Central memory CD8-positive, alpha-beta T cell (primary cell): Measurements from ENCODE around the gene CABLES1.
"Not testable (repeated sequence)": the region's sequence is repeated elsewhere in the genome, so short reads cannot be mapped to it uniquely, and the experiment has no call there.

Experiments
- ATAC-seq: fragments of 150-1000 bp; cut with Tn5 transposase; replicated peaks from 2 replicates; pipeline ENCODE4 v1.10.0; 2022; ENCODE audit warnings: mild to moderate bottlenecking, moderate FRiP score, moderate number of reproducible peaks; ENCODE audit not compliant: poor library complexity, severe bottlenecking; ENCODE audit errors: extremely low read depth
- DNase-seq, 2 donors: peaks; one replicate each; pipeline ENCODE4 v3.0.0; 2021; ENCODE audit warnings: low spot score in 2 of 2
- H3K27ac Mint-ChIP-seq: one replicate; pipeline ENCODE4 v1.8.0; 2022; ENCODE audit warnings: low read depth, mild to moderate bottlenecking, moderate library complexity, mixed read lengths
- H3K27me3 Mint-ChIP-seq: one replicate; pipeline ENCODE4 v1.8.0; 2022; ENCODE audit warnings: mixed read lengths
- H3K36me3 Mint-ChIP-seq: one replicate; pipeline ENCODE4 v1.8.0; 2022; ENCODE audit warnings: mild to moderate bottlenecking, moderate library complexity, mixed read lengths; ENCODE audit not compliant: insufficient read depth
- H3K4me1 Mint-ChIP-seq: one replicate; pipeline ENCODE4 v1.8.0; 2022; ENCODE audit warnings: mixed read lengths
- H3K4me3 Mint-ChIP-seq: one replicate; pipeline ENCODE4 v1.8.0; 2022; ENCODE audit warnings: mild to moderate bottlenecking, moderate library complexity, mixed read lengths
- H3K9me3 Mint-ChIP-seq: one replicate; pipeline ENCODE4 v1.8.0; 2022; ENCODE audit warnings: mixed read lengths

The CABLES1 gene

GRCh38 chr18:23134780-23135549 lies at the start of gene CABLES1:
CABLES1 (plus strand) TSS chr18:23135485; CDS start chr18:23135763, 278 bp downstream.
- no peak for DNase-seq
- H3K36me3 Mint-ChIP-seq, result peaks cover 1% of the 10 kb centered on the region
- H3K4me1 Mint-ChIP-seq, result peaks cover 14% of the 10 kb centered on the region
- H3K27ac Mint-ChIP-seq, result no peak within 1 kb of the TSS
- peak within 1 kb of the TSS; percentile 77 for H3K4me3 Mint-ChIP-seq
- peaks cover 55% of the 10 kb centered on the region for H3K27me3 Mint-ChIP-seq
- peak; percentile 12 for ATAC-seq
- H3K9me3 Mint-ChIP-seq, result no peaks in the 10 kb centered on the region

- no peak for DNase-seq
- no peak overlapping the region for H3K4me3 Mint-ChIP-seq
These were observed 47.9 kb upstream of the CABLES1 start for GRCh38 chr18:23087352-23087751.

GRCh38 chr18:23088310-23088709 lies 47.0 kb upstream of the CABLES1 start:
- no peak overlapping the region for H3K27ac Mint-ChIP-seq
- H3K27me3 Mint-ChIP-seq, result peaks cover 27% of the 10 kb centered on the region
- peaks cover 4% of the 10 kb centered on the region for H3K4me1 Mint-ChIP-seq
- no peaks in the 10 kb centered on the region for H3K9me3 Mint-ChIP-seq
- DNase-seq (no peak), ATAC-seq (no peak)
- H3K36me3 Mint-ChIP-seq, result no peaks in the 10 kb centered on the region
- H3K4me3 Mint-ChIP-seq, result no peak overlapping the region

More at GRCh38 chr18:23087352-23087751, 47.9 kb upstream of the CABLES1 start:
- Mint-ChIP-seq H3K36me3 (no peaks in the 10 kb centered on the region), H3K4me1 (peaks cover 4% of the 10 kb centered on the region), H3K27ac (no peak overlapping the region), H3K9me3 (no peaks in the 10 kb centered on the region), H3K27me3 (peaks cover 27% of the 10 kb centered on the region)
- ATAC-seq, result no peak

- H3K27ac Mint-ChIP-seq, H3K9me3 Mint-ChIP-seq, H3K4me3 Mint-ChIP-seq, H3K36me3 Mint-ChIP-seq, ATAC-seq, DNase-seq, H3K4me1 Mint-ChIP-seq: not testable (repeated sequence)
- H3K27me3 Mint-ChIP-seq, result peaks cover 29% of the 10 kb centered on the region
These were observed 44.0 kb upstream of the CABLES1 start for GRCh38 chr18:23091017-23091993.

- Mint-ChIP-seq H3K36me3 (no peaks in the 10 kb centered on the region), H3K27ac (no peak overlapping the region), H3K4me3 (no peak overlapping the region), H3K27me3 (peaks cover 22% of the 10 kb centered on the region), H3K4me1 (no peaks in the 10 kb centered on the region), H3K9me3 (no peaks in the 10 kb centered on the region)
- ATAC-seq (no peak), DNase-seq (no peak)
These were observed 43.2 kb upstream of the CABLES1 start for GRCh38 chr18:23092121-23092520.

DNA sequence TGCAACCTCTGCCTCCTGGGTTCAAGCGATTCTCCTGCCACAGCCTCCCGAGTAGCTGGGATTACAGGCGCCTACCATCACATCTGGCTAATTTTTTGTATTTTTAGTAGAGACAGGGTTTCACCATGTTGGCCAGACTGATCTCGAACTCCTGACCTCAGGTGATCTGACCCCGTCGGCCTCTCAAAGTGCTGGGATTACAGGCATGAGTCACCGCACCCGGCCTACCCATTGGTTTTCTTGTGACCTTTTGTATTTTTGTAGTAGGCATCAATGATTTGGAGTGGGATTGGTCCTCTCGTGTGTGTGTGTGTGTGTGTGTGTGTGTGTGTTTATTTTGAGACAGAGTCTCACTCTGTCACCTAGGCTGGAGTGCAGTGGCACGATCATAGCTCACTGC lies 42.2 kb upstream of the CABLES1 start:
- not testable (repeated sequence) for H3K4me1 Mint-ChIP-seq, H3K27ac Mint-ChIP-seq, H3K4me3 Mint-ChIP-seq, ATAC-seq, H3K36me3 Mint-ChIP-seq, H3K9me3 Mint-ChIP-seq, DNase-seq
- peaks cover 22% of the 10 kb centered on the region for H3K27me3 Mint-ChIP-seq

DNA sequence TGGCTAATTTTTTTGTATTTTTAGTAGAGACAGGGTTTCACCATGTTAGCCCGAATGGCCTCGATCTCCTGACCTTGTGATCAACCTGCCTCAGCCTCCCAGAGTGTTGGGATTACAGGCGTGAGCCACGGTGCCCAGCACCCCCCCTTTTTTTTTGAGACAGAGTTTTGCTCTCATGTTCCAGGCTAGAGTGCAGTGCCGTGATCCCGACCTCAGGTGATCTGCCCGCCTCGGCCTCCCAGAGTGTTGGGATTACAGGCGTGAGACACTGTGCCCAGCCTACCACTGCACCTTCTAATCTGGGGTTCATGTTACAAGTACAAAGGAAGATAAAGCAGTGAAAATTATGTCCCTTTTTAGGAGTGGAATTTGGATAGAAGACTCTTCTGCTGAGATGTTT lies 41.5 kb upstream of the CABLES1 start:
- H3K4me1 Mint-ChIP-seq, result no peaks in the 10 kb centered on the region
- no peak overlapping the region for H3K27ac Mint-ChIP-seq
- H3K36me3 Mint-ChIP-seq, result no peaks in the 10 kb centered on the region
- no peak for DNase-seq
- peaks cover 22% of the 10 kb centered on the region for H3K27me3 Mint-ChIP-seq
- no peak overlapping the region for H3K4me3 Mint-ChIP-seq
- no peaks in the 10 kb centered on the region for H3K9me3 Mint-ChIP-seq
- no peak for ATAC-seq

DNA sequence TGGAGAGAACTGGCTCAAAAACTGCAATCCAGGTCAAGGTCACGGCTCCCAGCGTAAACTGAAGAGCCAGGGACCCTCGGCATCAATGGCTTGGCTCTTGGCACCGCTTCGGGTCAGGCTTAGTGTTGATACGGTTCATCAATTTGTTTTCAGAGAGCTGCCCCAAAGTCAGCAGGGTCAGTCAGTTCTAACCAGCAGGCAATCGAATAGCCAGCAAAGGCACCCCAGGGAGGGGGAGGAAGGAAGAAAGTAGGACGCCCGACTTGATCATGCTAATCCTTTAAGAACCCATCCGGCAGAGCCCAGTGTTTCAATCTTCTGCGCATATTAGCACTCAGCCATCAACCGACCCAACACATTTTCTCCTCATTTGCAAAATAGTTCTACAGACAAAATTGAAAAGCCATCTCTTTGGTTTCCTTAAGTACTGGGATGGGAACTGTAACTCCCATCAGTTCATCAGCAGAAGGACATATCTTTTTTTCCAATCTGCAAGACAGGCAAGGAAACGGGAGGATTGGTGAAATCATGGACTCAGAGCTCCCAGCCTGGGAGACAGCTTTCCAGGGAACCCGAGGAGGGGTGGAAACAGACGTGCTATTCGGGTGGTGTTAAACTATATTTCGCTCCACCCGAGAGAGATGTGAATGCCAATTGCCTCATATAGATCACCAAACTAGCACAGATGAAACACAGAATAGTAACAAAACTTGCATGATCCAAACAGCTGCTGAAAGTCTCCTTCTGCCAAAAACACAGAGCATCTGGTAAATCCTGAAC lies 40.7 kb upstream of the CABLES1 start:
- Mint-ChIP-seq H3K4me3 (no peak overlapping the region), H3K27ac (no peak overlapping the region), H3K9me3 (no peaks in the 10 kb centered on the region), H3K27me3 (peaks cover 22% of the 10 kb centered on the region), H3K36me3 (peaks cover 1% of the 10 kb centered on the region), H3K4me1 (no peaks in the 10 kb centered on the region)
- no peak for DNase-seq
- no peak for ATAC-seq

- H3K4me1 Mint-ChIP-seq, result no peaks in the 10 kb centered on the region
These were observed 39.8 kb upstream of the CABLES1 start for GRCh38 chr18:23095463-23095862.

DNA sequence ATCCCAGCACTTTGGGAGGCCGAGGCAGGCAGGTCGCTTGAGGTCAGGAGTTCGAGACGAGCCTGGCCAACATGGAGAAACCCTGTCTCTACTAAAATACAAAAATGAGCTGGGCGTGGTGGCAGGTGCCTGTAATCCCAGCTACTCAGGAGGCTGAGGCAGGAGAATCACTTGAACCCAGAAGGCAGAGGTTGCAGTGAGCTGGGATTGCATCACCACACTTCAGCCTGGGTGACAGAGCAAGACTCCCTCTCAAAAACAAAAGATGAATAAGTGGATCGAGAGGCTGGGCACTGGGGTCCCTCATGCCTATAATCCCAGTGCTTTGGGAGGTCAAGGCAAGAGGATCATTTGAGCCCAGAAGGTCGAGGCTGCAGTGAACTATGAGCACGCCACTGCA lies 38.3 kb upstream of the CABLES1 start:
- ATAC-seq, H3K4me1 Mint-ChIP-seq, H3K9me3 Mint-ChIP-seq, H3K27ac Mint-ChIP-seq, DNase-seq, H3K4me3 Mint-ChIP-seq, H3K36me3 Mint-ChIP-seq: not testable (repeated sequence)
- H3K27me3 Mint-ChIP-seq, result peaks cover 22% of the 10 kb centered on the region

More at GRCh38 chr18:23095463-23095862, 39.8 kb upstream of the CABLES1 start:
- Mint-ChIP-seq H3K27ac (no peak overlapping the region), H3K36me3 (peaks cover 1% of the 10 kb centered on the region), H3K9me3 (no peaks in the 10 kb centered on the region), H3K27me3 (peaks cover 22% of the 10 kb centered on the region), H3K4me3 (no peak overlapping the region)
- DNase-seq (no peak), ATAC-seq (no peak)

GRCh38 chr18:23099621-23100020 lies 35.7 kb upstream of the CABLES1 start:
- peaks cover 10% of the 10 kb centered on the region for H3K27me3 Mint-ChIP-seq
- ATAC-seq (no peak), DNase-seq (no peak)
- H3K4me3 Mint-ChIP-seq, result no peak overlapping the region
- H3K27ac Mint-ChIP-seq, result no peak overlapping the region
- no peaks in the 10 kb centered on the region for H3K4me1 Mint-ChIP-seq
- peaks cover 1% of the 10 kb centered on the region for H3K36me3 Mint-ChIP-seq
- H3K9me3 Mint-ChIP-seq, result no peaks in the 10 kb centered on the region

DNA sequence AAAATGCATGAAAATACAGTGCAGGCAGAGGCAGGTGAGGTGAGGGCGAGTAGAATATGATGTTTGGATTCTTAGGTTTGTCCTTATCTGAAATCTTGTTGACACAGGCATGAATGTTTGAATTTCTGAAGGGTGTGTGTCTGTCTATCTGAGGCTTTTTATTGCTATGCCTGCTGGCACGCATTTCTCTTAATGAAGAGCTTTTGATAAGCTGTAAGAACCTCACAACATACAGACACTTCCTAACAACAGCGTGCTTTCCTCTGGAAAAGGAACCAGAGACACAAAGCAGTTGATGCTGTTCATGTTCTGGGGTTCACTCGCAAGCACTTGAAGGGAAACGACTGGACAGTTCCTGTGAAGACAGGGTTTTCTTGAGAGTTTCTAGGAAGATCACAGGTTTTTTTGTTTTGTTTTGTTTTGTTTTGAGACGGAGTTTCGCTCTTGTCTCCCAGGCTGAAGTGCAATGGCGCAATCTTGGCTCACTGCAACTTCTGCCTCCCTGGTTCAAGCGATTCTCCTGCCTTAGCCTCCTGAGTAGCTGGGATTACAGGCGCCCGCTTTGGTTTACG lies 33.3 kb upstream of the CABLES1 start:
- no peak for DNase-seq
- peaks cover 1% of the 10 kb centered on the region for H3K36me3 Mint-ChIP-seq
- H3K4me1 Mint-ChIP-seq, result no peaks in the 10 kb centered on the region
- H3K27me3 Mint-ChIP-seq, result no peaks in the 10 kb centered on the region
- H3K27ac Mint-ChIP-seq, result no peak overlapping the region
- no peak for ATAC-seq
- no peaks in the 10 kb centered on the region for H3K9me3 Mint-ChIP-seq
- H3K4me3 Mint-ChIP-seq, result no peak overlapping the region
